Tibial nerve (tissue), 4 donors: ENCODE data around the gene DHX58. TPM values are rescaled to one million over a fixed set of nuclear protein-coding genes. Genes with fewer than 3 reads are reported as not detected.

Source experiments
- DNase-seq, 2 donors: peaks; one replicate each; pipeline ENCODE4 v3.0.0-alpha.2; 2019; ENCODE audit warnings: low spot score in 2 of 2
- H3K27ac ChIP-seq, 4 donors: fragments of 200-600 bp; sonication (generic) in 3 of 4; one replicate each; pipeline ENCODE4 v1.5.1; 2017 to 2019; ENCODE audit warnings: mild to moderate bottlenecking in 1 of 4
- H3K27me3 ChIP-seq, 2 donors: fragments of 200-600 bp; sonication (generic) in 1 of 2; one replicate each; pipeline versions ENCODE4 v1.5.1 to v1.6.0; 2017 to 2019
- H3K36me3 ChIP-seq, 3 donors: fragments of 200-600 bp; sonication (generic); one replicate each; pipeline ENCODE4 v1.5.1; 2018 to 2019
- H3K4me1 ChIP-seq, 4 donors: fragments of 200-600 bp; sonication (generic) in 3 of 4; one replicate each; pipeline ENCODE4 v1.5.1; 2017 to 2019
- H3K4me3 ChIP-seq, 4 donors: fragments of 200-600 bp; sonication (generic) in 3 of 4; one replicate each; pipeline ENCODE4 v1.5.1; 2017 to 2019; ENCODE audit warnings: mild to moderate bottlenecking in 1 of 4, moderate library complexity in 1 of 4
- H3K9me3 ChIP-seq, 4 donors: fragments of 200-600 bp; sonication (generic) in 3 of 4; one replicate each; pipeline ENCODE4 v1.5.1; 2017 to 2019
- EP300 ChIP-seq, 2 donors: sonication (generic); formaldehyde crosslinking; IDR thresholded peaks; one replicate each; pipeline ENCODE4 v1.6.1; 2017; ENCODE audit warnings: antibody characterized with exemption in 2 of 2, mild to moderate bottlenecking in 1 of 2
- POLR2A ChIP-seq, 2 donors: fragments of 450-650 bp; IDR thresholded peaks; one replicate each; pipeline ENCODE4 v1.6.1; 2017; ENCODE audit warnings: antibody characterized with exemption in 2 of 2, mild to moderate bottlenecking in 2 of 2, moderate library complexity in 2 of 2
- WGBS, 2 donors: methylation state at CpG; one replicate each; pipeline ENCODE4 v1.1.5; 2018; 5-methylcytosine and 5-hydroxymethylcytosine counted together
- total RNA-seq, 4 donors: library from RNA; depleted of rRNA; stranded (reverse); fragments of >200 nt; gene quantifications; one replicate each; pipeline ENCODE4 v1.1.0, GENCODE V29; 2016
- TF ChIP-seq, protein P1 (sequence below), 5 experiments: fragments of 200-600 bp in 3 of 5; fragments of 450-650 bp in 2 of 5; sonication (generic) in 3 of 5; IDR thresholded peaks; one replicate each; pipeline ENCODE4 v1.5.1; 2016 to 2019; ENCODE audit warnings: antibody characterized with exemption in 5 of 5, mild to moderate bottlenecking in 3 of 5, moderate library complexity in 2 of 5

DHX58 gene
- total RNA-seq, 4 donors from 2014 or later: 15.9 to 29.4 (median 21.7) TPM

DNA sequence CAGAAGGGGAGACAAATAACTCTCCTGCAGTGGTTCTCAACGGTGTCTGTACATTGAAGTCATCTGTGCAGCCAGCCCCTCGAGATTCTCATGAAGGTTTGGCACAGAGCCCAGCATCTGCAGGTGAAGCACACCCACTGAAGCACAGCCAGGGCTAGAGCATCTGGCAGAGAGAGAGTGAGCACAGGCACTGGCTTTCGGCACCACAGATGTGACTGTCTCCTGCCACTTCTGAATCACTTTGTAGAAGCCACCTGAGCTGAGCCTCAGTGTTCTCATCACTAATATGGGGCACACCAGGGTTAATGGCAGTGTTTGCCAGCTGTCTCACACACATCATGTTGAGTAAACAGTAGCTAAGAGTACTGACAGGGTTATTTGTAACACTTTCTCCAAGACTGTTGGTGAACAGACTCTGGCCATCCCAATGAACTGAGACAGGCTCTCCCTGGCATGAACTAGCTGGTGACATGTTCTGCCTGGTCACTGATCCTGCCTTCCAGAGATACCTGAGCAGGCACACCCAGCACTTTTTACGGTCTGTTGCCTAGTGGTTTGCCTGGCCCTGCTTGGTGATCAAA is 21.0 kb upstream of the DHX58 start:
- H3K36me3 ChIP-seq: peaks cover 0 to 29% (median 9%) of the 10 kb centered on the region in 3 donors
- 46 to 47% methylated on average over 4 of the region's 4 CpGs for WGBS, 2 donors
- H3K4me3 ChIP-seq: no peak overlapping the region
- peaks cover 0 to 83% (median 46%) of the 10 kb centered on the region in 4 donors for H3K4me1 ChIP-seq
- no peaks in the 10 kb centered on the region for H3K27me3 ChIP-seq
- TF ChIP-seq, protein P1, sequence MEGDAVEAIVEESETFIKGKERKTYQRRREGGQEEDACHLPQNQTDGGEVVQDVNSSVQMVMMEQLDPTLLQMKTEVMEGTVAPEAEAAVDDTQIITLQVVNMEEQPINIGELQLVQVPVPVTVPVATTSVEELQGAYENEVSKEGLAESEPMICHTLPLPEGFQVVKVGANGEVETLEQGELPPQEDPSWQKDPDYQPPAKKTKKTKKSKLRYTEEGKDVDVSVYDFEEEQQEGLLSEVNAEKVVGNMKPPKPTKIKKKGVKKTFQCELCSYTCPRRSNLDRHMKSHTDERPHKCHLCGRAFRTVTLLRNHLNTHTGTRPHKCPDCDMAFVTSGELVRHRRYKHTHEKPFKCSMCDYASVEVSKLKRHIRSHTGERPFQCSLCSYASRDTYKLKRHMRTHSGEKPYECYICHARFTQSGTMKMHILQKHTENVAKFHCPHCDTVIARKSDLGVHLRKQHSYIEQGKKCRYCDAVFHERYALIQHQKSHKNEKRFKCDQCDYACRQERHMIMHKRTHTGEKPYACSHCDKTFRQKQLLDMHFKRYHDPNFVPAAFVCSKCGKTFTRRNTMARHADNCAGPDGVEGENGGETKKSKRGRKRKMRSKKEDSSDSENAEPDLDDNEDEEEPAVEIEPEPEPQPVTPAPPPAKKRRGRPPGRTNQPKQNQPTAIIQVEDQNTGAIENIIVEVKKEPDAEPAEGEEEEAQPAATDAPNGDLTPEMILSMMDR (IDR thresholded peaks at IDR 0.05): no peak
- TF ChIP-seq EP300 (IDR thresholded peaks at IDR 0.05): no peak
- TF ChIP-seq POLR2A (IDR thresholded peaks at IDR 0.05): no peak
- H3K27ac ChIP-seq: peak overlapping the region in 3 of 4 donors; percentile 60 to 82 (median 76)
- DNase-seq: no peak
- H3K9me3 ChIP-seq: no peaks in the 10 kb centered on the region

DNA sequence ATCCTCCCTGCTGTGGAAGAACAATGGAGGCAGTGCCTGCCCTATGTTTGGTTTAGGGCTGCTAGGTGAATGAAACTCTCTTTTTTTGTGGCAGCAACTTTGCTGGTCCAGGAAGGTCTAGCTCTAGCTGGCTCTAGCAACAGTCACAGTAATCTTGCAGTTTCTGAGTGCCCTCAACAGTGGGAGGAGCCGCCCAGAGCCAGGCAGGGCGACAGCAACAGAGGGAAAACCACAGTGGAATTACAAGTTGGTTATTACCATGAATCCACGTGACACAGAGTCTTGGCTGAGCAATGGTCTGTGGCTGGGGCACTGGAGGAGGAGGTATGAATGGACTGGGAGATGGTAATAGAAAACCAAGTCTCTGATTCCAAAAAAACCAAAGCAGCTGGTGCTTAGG is 20.4 kb upstream of the DHX58 start:
- Histone ChIP-seq H3K27ac (peak overlapping the region in 3 of 4 donors; percentile 60 to 82 (median 76)), H3K27me3 (no peaks in the 10 kb centered on the region), H3K4me3 (no peak overlapping the region), H3K36me3 (peaks cover 0 to 35% (median 14%) of the 10 kb centered on the region in 3 donors), H3K9me3 (no peaks in the 10 kb centered on the region), H3K4me1 (peaks cover 0 to 78% (median 45%) of the 10 kb centered on the region in 4 donors)
- TF ChIP-seq, protein P1 (IDR thresholded peaks at IDR 0.05): no peak
- TF ChIP-seq POLR2A (IDR thresholded peaks at IDR 0.05): no peak
- peak in 1 of 2 donors; percentile 38 for TF ChIP-seq EP300 (IDR thresholded peaks at IDR 0.05)
- WGBS, 2 donors: 18 to 22% methylated on average over 3 of the region's 3 CpGs
- no peak for DNase-seq

- Histone ChIP-seq H3K27me3 (no peaks in the 10 kb centered on the region), H3K4me1 (peaks cover 0 to 75% (median 45%) of the 10 kb centered on the region in 4 donors), H3K9me3 (no peaks in the 10 kb centered on the region), H3K4me3 (no peak overlapping the region), H3K27ac (peak overlapping the region in 3 of 4 donors; percentile 60 to 82 (median 76)), H3K36me3 (peaks cover 0 to 43% (median 20%) of the 10 kb centered on the region in 3 donors)
- TF ChIP-seq POLR2A (IDR thresholded peaks at IDR 0.05) (no peak), EP300 (IDR thresholded peaks at IDR 0.05) (peak in 1 of 2 donors; percentile 44)
- WGBS, 2 donors: 47 to 48% methylated on average over 4 of the region's 4 CpGs
- no peak for DNase-seq
These were observed 19.5 kb upstream of the DHX58 start for GRCh38 chr17:42131981-42132432.

DNA sequence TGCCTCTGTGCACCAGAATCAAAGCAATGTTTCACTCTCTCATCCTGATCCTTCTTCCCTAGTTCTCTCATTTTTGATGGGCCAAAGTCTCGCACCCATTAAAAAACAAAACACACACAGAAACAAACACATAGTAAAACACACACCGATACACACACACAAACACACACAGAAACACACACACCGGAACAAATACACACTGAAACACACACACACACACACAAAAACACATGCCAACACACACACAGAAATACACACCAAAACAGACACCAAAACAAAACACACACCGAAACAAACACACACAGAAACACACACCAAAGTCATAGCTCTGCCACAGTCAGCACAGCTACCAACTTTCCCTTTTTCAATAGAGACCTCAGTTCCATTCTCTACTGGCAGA is 18.7 kb upstream of the DHX58 start:
- no peak overlapping the region for H3K4me3 ChIP-seq
- H3K4me1 ChIP-seq: peaks cover 0 to 69% (median 41%) of the 10 kb centered on the region in 4 donors
- no peaks in the 10 kb centered on the region for H3K9me3 ChIP-seq
- H3K27ac ChIP-seq: peak overlapping the region in 3 of 4 donors; percentile 60 to 82 (median 76)
- no peak for TF ChIP-seq EP300 (IDR thresholded peaks at IDR 0.05)
- no peak for TF ChIP-seq POLR2A (IDR thresholded peaks at IDR 0.05)
- TF ChIP-seq, protein P1 (IDR thresholded peaks at IDR 0.05): no peak
- H3K27me3 ChIP-seq: no peaks in the 10 kb centered on the region
- DNase-seq: no peak
- H3K36me3 ChIP-seq: peaks cover 0 to 49% (median 20%) of the 10 kb centered on the region in 3 donors
- WGBS, 2 donors: 95 to 96% methylated on average over 4 of the region's 4 CpGs

DNA sequence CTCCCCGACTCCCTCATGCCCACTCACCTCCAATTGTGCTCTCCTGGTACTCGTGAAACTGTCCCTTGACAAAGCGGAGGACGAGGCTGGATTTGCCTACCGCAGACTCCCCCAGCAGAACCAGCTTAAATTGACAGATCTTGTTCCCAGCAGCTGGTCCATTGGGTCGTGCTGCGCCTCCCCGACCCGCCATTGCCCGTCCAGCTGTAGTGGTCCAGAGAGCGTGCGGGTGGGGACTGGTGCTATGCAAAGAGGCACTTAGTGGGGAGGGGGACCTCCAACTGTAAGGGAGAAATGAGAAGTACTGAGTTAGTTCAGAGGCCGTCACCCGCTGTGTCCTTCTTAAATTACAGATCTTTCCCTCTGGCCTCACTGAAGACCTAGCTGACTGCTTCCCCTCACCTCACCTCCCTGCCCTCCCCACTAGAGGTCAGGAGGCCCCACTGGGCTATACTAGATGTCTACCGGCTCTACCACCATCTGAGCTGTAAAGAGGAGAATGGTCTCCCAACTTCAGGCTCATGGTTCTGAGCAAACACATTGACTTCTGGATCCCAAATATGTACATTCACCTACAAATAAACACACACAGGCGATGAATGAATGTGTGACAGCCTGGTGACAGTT is 17.9 kb upstream of the DHX58 start:
- H3K27ac ChIP-seq: peak overlapping the region in 3 of 4 donors; percentile 60 to 82 (median 76)
- H3K36me3 ChIP-seq: peaks cover 0 to 53% (median 20%) of the 10 kb centered on the region in 3 donors
- no peaks in the 10 kb centered on the region for H3K27me3 ChIP-seq
- peaks cover 0 to 62% (median 37%) of the 10 kb centered on the region in 4 donors for H3K4me1 ChIP-seq
- TF ChIP-seq EP300 (IDR thresholded peaks at IDR 0.05) (no peak), POLR2A (IDR thresholded peaks at IDR 0.05) (no peak)
- TF ChIP-seq, protein P1 (IDR thresholded peaks at IDR 0.05): no peak
- no peak overlapping the region for H3K4me3 ChIP-seq
- DNase-seq: no peak
- no peaks in the 10 kb centered on the region for H3K9me3 ChIP-seq
- WGBS, 2 donors: 90 to 92% methylated on average over 16 of the region's 16 CpGs
